ENCODE results near the gene XYLT2. TPM values are rescaled to one million over a fixed set of nuclear protein-coding genes. Genes with fewer than 3 reads are reported as not detected.
A peak's percentile ranks its signal among the peaks of the same experiment; 100 is the strongest.

The XYLT2 gene
- total RNA-seq, 1 donor from 2014 or later: 21.4 TPM

DNA sequence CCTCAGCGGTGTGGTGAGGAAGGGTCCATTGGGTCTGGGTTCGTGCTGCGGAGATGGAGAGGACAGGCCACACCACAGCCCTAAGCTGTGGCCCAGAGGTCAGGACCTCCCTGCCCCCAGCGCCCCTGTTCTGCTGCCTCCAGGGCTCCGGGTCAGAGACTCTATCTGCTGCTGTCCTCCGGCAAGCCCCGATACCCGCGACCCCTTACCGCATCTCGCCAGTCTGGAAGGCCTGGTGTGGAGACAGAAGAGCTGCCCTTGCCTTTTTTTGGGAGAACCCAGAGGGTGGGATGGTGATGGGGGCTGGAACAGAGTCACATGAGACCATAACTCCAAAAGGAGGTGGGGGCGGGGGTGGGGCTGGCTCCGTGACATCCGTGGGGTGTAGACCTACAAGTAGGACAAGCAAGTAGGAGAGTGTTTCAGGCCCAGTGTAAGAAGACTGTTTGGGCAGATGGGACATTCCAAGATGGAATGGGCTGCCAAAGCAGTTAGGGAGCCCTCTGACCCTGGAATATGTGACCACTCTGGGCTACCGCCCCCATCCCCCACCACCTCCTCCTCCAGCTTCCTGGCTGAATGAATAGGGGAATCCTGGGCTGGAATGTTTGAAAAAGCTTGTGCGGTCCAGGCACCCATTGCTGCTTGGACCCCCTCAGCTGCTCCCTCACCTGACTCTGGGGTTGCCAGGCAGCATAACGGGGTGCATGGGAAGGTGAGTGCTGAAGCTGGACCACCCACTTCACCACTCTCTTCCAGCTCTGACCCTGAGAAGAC is 1.4 kb downstream of the XYLT2 start:
- Mint-ChIP-seq H3K27me3 (no peaks in the 10 kb centered on the region), H3K27ac (peak overlapping the region; percentile 50), H3K9me3 (no peaks in the 10 kb centered on the region), H3K4me3 (peak overlapping the region; percentile 89), H3K4me1 (peaks cover 24% of the 10 kb centered on the region), H3K36me3 (ENCODE audit: low read depth) (peaks cover 2% of the 10 kb centered on the region)
- TF ChIP-seq, protein P1, sequence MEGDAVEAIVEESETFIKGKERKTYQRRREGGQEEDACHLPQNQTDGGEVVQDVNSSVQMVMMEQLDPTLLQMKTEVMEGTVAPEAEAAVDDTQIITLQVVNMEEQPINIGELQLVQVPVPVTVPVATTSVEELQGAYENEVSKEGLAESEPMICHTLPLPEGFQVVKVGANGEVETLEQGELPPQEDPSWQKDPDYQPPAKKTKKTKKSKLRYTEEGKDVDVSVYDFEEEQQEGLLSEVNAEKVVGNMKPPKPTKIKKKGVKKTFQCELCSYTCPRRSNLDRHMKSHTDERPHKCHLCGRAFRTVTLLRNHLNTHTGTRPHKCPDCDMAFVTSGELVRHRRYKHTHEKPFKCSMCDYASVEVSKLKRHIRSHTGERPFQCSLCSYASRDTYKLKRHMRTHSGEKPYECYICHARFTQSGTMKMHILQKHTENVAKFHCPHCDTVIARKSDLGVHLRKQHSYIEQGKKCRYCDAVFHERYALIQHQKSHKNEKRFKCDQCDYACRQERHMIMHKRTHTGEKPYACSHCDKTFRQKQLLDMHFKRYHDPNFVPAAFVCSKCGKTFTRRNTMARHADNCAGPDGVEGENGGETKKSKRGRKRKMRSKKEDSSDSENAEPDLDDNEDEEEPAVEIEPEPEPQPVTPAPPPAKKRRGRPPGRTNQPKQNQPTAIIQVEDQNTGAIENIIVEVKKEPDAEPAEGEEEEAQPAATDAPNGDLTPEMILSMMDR (IDR thresholded peaks at IDR 0.05): no peak
- ATAC-seq (ENCODE audit: low read depth) (no peak), DNase-seq (no peak)
- ChIA-PET POLR2A (interaction anchor here (0.6 to 1.6 kb wide), 6 partner anchors 12 to 495 kb away, joined by 3 to 7 read pairs (median 6); partner anchors contain the start of gene LRRC59), CTCF (interaction anchor here (1.0 to 3.2 kb wide), 3 partner anchors 15 to 253 kb away, joined by 3 to 21 read pairs (median 4); partner anchors contain the start of gene LRRC59)
- intact Hi-C loops (cut with micrococcal nuclease): loop anchor here (2.0 kb wide), 1 partner anchor 49 kb away; the partner anchor contains the start of gene LRRC59

DNA sequence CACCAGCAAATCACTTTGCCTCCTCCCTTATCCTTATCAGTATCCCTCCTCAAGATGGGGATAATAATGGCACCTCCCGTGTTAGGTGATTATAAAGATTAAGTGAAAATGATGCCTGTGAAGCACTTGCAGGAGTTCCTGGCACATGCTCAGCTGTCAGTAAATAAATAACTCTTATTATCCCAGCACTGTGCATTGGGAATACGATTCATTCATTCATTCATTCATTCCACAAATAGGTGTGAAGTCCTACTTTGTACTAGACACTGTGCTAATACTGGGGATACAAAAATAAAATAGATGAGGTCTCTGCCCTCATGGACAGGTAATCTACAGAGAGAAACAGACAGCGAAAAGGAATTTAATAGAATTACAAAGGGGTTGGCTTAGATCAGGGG is 2.0 kb downstream of the XYLT2 start:
- ChIA-PET POLR2A (no interaction called here), CTCF (interaction anchor here (1.6 to 3.2 kb wide), 2 partner anchors 14 to 50 kb away, joined by 4 to 21 read pairs; partner anchors contain the start of gene LRRC59)
- Mint-ChIP-seq H3K27ac (peak overlapping the region; percentile 50), H3K36me3 (ENCODE audit: low read depth) (peaks cover 5% of the 10 kb centered on the region), H3K4me1 (peaks cover 24% of the 10 kb centered on the region), H3K9me3 (no peaks in the 10 kb centered on the region), H3K27me3 (no peaks in the 10 kb centered on the region), H3K4me3 (peak overlapping the region; percentile 89)
- ATAC-seq (ENCODE audit: low read depth): no peak
- no peak for DNase-seq
- intact Hi-C loops (cut with micrococcal nuclease): loop anchor here (2.0 kb wide), 1 partner anchor 49 kb away; the partner anchor contains the start of gene LRRC59
- TF ChIP-seq, protein P1 (IDR thresholded peaks at IDR 0.05): no peak

DNA sequence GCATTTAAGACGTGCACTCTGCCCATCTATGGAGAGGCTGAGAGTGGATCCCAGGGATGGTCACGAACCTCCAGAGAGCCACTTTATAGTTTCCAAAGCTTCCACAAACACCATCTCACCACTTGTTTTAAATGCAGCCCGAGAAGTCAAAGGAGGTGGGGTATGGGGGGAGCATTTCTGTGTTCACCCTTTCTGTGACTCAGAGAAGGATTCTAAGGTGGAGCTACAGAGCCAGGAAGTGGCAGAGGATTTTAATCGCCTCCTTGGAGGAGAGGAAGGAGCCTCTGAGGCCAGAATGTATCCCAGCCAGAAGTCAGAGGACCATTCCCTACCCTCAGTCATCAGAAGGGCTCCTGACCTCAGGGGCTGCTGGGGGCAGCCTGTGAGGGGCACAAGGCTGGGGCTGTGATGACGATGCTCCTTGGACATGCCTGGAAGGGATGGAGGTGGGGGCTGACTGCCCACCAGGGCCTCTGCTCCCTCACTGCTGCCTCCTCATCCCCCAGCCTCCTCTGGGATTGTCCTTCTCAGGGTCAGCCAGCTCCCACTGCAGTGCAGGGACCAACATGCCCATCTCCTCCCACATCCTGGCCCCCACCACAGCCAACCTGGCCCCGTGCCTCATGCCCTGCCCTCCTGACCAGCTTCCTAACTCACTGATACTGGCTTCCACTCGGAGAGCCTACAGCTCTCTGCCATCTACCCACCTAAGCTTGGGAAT is 2.8 kb downstream of the XYLT2 start:
- TF ChIP-seq, protein P1 (IDR thresholded peaks at IDR 0.05): no peak
- H3K27ac Mint-ChIP-seq: no peak overlapping the region
- no peak overlapping the region for H3K4me3 Mint-ChIP-seq
- ChIA-PET POLR2A (no interaction called here), CTCF (interaction anchor here (1.6 to 3.2 kb wide), 2 partner anchors 13 to 49 kb away, joined by 4 to 21 read pairs; partner anchors contain the start of gene LRRC59)
- intact Hi-C loops (cut with micrococcal nuclease): no loop called here
- ATAC-seq (ENCODE audit: low read depth): no peak
- H3K9me3 Mint-ChIP-seq: no peaks in the 10 kb centered on the region
- H3K36me3 Mint-ChIP-seq (ENCODE audit: low read depth): peaks cover 10% of the 10 kb centered on the region
- H3K27me3 Mint-ChIP-seq: no peaks in the 10 kb centered on the region
- H3K4me1 Mint-ChIP-seq: peaks cover 24% of the 10 kb centered on the region
- no peak for DNase-seq

DNA sequence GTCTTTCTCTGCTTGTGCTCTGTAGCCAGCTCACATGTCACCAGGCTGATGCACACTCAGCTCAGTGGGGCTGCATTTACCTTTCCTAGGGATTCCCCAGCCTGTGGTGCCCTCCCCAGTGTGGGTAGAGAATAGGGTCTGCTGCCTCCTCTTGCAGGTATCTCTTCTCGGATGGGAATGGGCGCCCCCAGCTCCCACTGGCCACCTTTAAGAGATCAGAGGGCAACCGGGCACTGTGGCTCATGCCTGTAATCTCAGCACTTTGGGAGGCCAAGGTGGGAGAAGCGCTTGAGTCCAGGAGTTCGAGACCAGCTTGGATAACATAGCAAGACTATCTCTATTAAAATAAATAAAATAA is 3.3 kb downstream of the XYLT2 start:
- ChIA-PET POLR2A (interaction anchor here (0.6 kb wide), 1 partner anchor 355 kb away, joined by 6 read pairs; no protein-coding TSS in a partner anchor), CTCF (interaction anchor here (3.2 kb wide), 1 partner anchor 13 kb away, joined by 21 read pairs; no protein-coding TSS in a partner anchor)
- intact Hi-C loops (cut with micrococcal nuclease): no loop called here
- Mint-ChIP-seq H3K4me3 (no peak overlapping the region), H3K27me3 (no peaks in the 10 kb centered on the region), H3K9me3 (no peaks in the 10 kb centered on the region), H3K27ac (no peak overlapping the region), H3K4me1 (peaks cover 24% of the 10 kb centered on the region), H3K36me3 (ENCODE audit: low read depth) (peaks cover 12% of the 10 kb centered on the region)
- ATAC-seq (ENCODE audit: low read depth) (no peak), DNase-seq (no peak)
- TF ChIP-seq, protein P1 (IDR thresholded peaks at IDR 0.05): no peak

DNA sequence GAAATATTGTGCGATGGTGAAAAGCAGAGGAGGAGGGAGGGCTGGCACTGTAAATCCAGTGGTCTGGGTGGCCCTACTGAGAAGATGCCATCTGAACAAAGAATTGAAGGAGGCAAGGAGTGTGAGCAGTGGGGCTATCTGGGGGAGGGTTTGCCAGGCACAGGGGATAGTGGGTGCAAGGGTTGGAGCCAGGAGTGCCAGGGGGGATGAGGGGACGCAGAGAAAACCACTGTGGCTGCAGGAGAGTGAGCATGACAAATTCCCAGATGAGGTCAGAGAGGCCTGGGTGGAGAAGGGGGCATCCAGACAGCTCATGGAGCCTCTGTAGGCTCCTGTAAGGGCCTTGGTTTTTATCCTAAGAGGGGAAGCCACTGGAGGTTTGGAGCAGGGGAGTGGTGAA is 4.8 kb downstream of the XYLT2 start:
- H3K27me3 Mint-ChIP-seq: no peaks in the 10 kb centered on the region
- H3K4me3 Mint-ChIP-seq: no peak overlapping the region

More for the DNA sequence above, 4.8 kb downstream of the XYLT2 start:
- intact Hi-C loops (cut with micrococcal nuclease): no loop called here
- peaks cover 22% of the 10 kb centered on the region for H3K36me3 Mint-ChIP-seq (ENCODE audit: low read depth)
- POLR2A ChIA-PET: no interaction called here
- peaks cover 18% of the 10 kb centered on the region for H3K4me1 Mint-ChIP-seq
- DNase-seq (no peak), ATAC-seq (ENCODE audit: low read depth) (no peak)
- H3K9me3 Mint-ChIP-seq: no peaks in the 10 kb centered on the region
- CTCF ChIA-PET: interaction anchor here (1.0 kb wide), 1 partner anchor 11 kb away, joined by 3 read pairs; no protein-coding TSS in a partner anchor
- no peak overlapping the region for H3K27ac Mint-ChIP-seq
- TF ChIP-seq, protein P1 (IDR thresholded peaks at IDR 0.05): no peak
